ENCODE results near the gene CCT8L2. TPM values are rescaled to one million over a fixed set of nuclear protein-coding genes. Genes with fewer than 3 reads are reported as not detected.

CCT8L2 gene
- total RNA-seq, 2 experiments from 2014 or later, result not detected

Other genes starting within 250 kb of the CCT8L2 start
- gene XKR3, start 232.6 kb upstream of the CCT8L2 start, total RNA-seq, result not detected